GM21367 (cell line): ENCODE results near the gene SLFN11.
A peak's percentile ranks its signal among the peaks of the same experiment; 100 is the strongest.
"Not testable (repeated sequence)": the region's sequence is repeated elsewhere in the genome, so short reads cannot be mapped to it uniquely, and the experiment has no call there.

Source experiments
- ATAC-seq: cut with Tn5 transposase; IDR thresholded peaks from one replicate; pipeline ENCODE4 v1.9.1; 2021; ENCODE audit not compliant: unreplicated experiment

SLFN11 gene

DNA sequence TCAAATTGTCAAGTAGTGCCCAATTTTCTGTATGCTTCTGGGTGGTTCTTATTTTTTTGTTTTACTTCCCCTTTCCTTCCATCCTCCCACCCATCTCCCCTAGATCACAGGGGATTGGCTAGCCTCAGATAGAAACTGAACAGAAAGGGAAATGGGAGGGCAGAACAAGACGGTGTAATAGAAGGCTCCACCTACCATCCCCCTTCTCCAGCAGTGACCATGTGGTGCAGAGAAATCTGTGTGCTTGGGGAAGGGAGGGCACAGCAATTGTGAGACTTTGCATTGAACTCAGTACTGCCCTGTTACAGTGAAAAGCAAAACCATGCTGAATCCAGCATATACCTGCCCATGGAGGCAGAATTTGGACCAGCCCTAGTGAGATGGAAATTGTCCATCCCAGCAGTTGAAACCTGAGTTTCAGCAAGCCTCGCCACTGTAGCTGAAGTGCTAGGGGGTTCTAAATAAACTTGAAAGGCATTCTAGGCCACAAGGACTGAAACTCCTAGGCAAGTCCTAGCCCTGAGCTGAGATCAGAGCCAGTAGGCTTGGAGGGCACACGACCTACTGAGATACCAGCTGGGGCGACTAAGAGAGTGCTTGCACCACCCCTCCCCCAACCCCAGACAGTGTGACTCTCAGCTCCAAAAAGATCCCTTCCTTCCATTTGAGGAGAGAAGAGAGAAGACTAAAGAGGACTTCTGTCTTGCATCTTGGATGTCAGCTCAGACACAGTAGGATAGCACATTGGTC is 5.2 kb downstream of the SLFN11 start:
- peak; percentile 81 for ATAC-seq

DNA sequence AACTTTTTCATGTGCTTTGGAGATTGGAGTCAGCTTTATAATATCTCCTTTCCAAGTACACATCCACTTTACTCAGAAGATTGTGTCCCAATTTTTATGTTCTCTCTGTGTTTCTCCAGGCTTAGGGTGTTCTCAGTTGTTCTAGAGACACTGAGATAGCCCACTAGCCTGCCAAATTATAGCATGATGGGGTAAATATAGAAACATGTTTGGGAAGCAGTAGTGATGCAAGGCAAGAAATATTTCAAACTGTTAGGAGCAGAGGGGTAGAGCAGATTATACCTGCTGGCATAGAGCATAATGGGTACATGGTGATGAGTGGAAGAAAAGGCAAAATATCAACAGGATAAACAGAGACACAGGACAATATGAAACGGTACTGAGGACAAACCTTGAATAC is 12.4 kb downstream of the SLFN11 start:
- no peak for ATAC-seq

DNA sequence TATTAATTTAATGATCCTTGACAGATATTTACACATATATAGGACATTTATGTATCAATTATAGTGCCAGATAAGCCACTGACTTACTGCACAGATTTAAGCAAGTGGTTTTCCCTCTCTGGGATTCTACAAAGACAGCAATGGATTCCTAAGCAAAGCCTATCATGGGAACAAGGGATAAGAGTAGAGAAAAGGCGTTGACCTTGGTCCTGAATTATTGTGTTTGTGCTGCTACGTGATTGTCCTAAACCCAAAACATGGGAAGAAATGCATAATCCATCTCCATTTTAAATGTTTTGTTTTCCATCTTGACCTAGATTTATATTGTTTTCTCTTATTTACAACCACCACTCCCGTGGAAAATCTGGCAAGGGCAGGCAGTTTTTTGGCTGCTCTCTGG is 14.0 kb downstream of the SLFN11 start:
- ATAC-seq, result no peak

DNA sequence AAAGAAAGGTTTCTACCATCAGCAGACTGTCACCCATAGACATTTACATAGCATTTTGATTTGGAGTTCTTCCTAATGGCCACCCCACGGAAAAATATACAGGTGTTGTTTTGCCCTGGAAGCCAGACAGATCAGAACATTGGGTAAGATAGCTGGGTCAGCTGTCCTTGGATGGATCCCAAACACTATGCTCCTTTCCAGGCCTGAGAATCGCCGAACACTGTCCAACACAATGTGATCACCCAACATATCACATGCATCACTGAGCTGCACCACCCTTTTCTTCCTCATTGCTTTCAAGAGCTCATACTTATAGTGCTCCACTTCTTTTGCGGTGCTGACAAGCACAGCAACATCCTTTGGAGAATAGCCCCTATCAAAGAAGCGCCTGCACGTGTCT is 21.1 kb downstream of the SLFN11 start:
- ATAC-seq, result no peak

DNA sequence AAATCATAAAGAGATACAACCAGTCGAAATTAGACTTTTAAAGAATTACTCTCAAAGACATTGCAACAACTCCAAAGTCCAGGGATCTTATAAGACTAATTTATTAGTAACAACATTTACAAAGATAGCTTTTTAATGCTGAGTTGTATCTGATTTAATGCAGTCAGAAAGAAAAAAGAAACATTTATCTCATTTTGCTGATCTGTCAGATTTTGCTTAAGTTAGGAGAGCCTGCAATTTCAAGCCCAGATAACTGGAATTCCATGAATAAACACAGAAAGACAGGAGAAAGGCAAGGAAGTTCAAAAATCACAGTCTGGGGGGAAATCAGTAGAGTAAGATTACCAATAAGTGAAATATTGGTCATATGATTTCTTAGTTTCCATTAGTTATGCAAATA is 22.9 kb downstream of the SLFN11 start:
- ATAC-seq, result no peak

DNA sequence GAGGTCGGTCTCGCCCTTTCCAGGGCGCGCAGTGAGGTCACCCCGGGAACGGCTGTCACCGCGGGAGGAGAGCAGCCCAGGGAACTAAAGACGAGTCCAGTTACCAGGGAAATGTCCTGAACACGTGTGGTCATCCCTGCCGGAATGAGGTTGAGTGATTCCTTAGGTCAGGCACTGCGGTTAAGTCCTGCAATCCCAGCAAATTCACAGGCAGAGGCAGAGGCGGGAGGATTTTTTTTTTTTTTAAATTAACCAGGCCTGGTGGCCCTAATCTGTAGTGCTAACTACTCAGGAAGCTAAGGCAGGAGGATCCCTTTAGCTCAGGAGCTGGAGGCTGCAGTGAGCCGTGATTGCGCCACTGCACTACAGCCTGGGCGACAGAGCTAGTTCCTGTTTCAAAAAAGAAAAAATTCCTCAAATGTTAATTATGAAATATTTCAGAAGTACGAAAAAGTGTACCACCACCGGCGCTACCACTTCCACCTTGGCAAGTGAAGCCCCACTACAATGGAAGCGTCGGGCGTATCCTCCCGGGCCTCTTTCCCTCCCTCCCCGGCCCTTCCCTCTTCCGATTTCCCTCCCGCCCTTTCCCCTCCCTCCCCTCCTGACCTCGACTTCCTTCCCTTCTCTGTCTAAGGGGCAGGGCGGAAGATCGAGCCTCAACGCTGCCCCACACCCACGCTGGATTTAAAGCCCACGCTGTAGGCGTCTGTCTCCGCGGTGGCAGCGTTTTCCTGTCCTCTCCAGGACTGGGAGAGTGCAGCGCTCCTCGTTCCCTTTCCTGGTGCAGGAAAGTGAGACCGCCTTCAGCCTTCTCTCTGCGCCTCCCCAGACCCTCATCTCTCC is 27.3 kb downstream of the SLFN11 start:
- ATAC-seq, result no peak

DNA sequence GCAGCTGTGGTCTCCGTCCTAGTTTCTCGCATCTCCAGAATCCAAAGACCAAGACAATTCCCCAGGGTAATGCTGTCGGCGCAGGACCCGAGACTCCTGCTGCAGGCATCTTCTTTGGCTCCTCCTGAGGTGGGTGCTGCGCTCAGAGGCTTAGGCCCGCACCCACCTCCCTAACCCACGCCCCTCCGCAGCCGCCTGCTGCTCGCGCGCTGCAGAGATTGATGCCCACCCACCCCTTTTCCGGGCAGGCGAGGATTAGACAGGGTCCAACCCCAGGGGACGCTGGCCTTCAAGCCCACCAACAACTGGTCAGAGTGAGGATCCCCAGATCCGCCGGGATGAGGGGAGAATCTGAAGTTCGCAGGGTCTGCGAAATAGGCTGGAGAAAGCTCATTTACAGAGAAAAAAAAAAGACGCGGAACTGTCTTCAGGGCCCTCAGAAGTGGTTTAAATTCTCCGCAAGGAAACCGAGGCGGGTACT is 27.9 kb downstream of the SLFN11 start:
- no peak for ATAC-seq

DNA sequence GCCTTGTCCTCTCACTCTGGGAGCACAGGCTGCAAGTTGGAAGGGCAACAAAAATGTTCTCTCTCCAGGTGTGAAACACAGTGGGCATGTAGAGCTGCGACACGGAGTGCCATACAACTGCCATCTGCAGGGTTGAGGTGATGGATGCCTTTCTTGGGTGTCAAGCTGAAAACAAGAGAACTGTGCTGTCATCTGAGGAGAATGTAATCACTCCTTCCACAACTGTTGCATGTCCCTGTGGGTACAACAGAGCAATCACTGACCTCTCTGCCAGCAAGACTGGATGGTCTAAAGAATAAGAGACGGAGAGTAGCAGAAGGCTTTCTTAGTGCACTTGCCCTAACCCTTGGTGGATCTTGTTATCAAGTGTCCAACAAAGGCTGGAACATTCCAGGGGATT is 29.2 kb downstream of the SLFN11 start:
- no peak for ATAC-seq

DNA sequence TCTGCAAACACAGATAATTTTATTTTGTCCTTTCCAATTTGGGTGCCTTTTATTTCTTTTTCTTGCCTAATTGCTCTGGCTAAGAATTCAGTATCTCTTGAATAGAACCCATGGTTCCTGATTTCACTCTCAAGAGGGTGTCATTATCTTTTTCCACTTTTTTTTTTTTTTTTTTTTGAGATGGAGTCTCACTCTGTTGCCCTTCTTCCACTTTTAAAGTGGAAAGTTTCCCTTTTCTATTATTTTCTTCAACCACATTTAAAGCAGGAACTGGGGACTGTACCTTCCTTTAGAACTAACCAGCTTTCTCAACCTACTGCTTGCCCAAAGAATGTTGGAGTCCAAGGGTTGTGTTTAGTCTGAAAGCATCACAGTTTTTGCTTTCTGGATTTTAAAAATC is 31.1 kb downstream of the SLFN11 start:
- ATAC-seq, result no peak

DNA sequence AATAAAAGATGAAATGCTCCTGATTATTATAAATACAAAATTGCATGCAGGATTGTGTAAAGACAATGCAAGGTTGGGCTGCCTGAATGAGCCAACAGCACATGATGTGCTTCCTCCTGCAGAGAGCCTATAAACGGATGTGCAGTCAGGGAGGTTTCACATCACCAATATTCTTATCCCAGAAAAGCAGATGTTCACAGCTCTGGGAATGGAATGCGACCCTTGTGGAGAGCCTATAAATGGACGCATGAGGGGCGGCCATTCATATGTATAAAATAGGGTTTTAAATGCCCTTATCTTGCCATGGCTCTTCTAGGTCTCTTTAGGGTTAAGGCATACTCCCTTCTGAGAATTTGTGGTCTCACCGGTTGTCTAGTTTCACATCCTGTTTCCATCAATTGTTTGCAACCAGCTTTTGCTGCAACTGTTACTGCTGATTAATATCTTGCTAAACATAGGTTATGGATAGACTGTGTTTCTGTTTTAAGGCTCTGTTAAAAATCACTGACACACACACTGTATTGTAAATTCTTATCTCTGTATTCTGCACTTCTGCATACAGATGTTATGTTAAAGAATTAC is 31.9 kb downstream of the SLFN11 start:
- ATAC-seq, result no peak

DNA sequence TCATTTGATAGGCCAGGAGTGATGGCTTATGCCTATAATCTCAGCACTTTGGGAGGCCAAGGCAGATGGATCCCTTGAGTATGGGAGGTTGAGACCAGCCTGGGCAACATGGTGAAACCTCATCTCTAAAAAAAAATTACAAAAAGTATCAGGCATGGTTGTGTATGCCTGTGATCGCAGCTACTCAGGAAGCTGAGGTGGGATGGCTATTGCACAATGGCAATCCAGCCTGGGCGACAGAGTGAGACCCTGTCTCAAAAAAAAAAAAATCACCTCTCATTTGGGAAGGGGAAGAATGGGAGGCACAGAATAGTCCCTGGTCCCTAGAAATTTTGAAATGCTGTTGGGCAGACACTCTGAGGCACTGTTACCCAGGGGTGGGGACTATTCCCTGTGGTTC is 35.2 kb downstream of the SLFN11 start:
- no peak for ATAC-seq

DNA sequence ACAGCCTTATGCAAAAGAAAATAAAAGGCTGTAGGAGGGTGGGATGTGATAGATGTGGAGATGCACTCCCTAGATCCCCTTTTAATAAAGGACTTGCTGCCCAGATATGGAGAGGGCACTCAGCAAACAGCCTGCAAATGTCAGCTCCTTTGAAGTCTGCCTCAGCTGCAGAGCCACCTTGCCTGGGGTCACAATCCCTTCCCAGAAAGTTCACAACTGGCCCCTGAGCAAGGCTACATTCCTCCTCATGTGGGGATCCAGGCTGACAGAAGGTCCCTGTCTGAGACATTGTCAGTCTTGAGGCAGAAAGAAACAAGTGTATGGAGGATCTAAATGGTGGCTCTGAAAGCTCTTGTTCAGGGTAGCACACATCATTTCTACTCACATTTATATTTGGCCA is 36.1 kb downstream of the SLFN11 start:
- no peak for ATAC-seq

DNA sequence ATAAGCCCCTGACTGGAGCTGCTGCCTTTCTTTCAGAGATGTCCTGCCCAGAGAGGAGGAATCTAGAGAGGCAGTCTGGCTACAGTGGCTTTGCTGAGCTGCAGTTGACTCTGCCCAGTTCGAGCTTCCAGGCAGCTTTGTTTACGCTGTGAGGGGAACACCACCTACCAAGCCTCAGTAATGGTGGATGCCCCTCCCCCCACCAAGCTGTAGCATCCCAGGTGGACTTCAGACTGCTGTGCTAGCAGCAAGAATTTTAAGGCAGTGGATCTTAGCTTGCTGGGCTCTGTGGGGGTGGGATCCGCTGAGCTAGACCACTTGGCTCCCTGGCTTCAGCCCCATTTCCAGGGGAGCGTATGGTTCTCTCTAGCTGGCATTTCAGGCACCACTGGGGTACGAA is 39.8 kb downstream of the SLFN11 start:
- not testable (repeated sequence) for ATAC-seq

DNA sequence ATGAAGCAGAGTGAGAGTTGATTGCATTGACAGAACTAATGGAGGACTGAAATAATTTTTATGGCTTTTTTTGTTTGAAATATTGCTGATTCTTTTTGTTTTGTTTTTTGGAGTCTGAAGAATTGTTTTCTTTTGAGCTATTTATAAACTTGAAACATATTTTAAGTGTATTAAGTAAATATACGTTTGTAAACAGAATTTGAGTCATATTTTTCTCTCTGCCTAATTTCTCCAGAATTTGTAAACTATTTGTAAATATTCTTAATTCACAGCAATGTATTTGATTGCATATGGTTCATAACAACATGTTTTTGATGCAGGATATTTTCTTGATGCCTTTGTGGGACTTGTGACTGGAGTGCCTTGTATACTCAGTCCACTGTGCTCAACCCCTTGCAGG is 50.7 kb downstream of the SLFN11 start:
- ATAC-seq, result no peak

DNA sequence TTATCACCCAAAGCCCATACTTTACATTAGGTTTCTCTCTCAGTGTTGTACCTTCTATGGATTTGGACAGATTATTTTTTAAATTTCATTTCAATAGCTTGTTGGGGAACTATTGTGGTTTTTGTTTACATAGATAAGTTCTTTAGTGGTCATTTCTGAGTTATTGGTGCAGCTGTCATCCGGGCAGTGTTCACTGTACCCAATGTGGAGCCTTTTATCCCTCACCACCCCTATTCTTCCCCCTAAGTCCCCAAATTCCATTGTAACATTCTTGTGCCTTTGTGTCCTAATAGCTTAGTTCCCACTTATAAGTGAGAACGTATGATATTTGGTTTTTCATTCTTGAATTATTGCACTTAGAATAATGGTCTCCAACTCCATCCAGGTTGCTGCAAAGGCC is 57.5 kb downstream of the SLFN11 start:
- ATAC-seq, result no peak

DNA sequence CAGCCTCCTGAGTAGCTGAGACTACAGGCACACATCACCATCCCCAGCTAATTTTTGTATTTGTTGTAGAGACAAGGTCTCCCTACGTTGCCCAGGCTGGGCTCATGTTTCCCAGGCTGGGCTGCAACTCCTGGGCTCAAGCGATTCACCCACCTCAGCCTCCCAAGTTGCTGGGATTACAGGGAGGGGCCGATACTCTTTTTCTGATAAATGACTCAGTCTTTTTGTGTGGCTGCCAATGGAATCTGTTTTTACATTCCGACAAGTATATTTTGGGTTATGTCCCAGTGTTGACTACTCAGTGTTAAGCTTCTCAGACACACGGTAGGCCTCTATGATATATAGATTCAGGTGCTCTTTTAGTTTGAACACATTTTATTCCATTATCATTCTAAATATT is 58.1 kb downstream of the SLFN11 start:
- ATAC-seq, result no peak

DNA sequence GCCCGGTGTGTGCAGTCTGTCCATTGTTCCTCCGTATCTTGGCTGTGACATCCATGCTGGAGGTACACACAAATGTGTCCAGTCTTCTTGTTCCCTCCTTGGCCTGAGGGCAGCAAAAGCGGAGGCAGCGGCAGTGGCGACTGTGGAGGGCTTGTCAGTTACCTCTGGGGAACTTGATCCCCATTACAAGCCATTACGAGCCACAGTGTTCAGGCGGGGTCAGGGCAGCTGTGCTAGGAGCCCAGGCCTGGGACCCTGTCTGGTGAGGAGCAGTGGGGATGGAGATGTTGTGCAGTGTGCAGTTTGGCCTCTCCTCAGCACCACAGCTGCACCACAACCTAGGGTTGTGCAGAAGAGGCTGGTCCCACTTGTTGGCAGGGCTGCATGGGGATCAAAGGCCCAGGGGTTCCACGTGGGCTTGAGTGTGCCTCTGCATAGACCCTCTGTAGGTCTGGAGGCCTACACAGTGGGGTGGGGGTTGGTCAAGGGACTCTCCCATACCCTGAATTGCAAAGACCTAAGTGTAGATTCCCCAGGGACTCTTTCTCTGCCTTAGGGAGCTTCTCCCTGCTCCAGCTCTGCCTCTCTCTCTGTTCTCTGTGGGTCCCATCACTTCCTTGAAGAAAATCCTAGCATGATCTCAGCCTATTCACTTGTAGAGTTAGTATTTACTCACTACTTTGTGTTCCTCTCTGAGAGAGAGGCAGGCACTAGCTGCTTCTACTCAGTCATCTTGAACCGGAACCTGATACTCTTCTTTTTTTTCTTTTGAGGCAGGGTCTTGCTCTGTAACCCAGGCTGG is 58.8 kb downstream of the SLFN11 start:
- no peak for ATAC-seq

DNA sequence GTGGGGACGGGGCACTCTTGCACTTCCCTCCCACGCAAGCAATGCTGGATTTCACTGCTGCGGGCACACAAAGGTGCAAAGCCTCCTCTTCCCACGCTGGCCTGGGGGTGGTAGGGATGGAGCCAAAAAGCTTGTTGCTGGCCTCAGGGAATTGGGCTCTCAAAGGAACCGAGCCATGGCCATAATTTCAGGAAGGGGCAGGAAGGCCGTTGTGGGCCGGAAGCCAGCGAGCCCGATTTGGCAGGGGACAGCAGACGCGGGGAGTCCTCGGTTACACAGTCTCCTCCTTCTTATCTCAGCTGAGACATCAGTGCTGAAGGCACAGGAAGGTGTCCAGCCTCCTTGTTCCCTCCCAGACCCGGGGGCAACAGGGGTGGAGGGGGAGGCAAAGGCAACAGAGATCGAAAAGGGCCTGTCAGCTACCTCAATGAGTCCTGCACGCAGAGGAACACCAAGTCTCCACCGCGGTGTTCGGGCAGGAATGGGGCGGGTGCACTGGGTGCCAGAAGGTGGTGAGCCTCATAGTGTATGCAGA is 59.5 kb downstream of the SLFN11 start:
- ATAC-seq, result no peak

DNA sequence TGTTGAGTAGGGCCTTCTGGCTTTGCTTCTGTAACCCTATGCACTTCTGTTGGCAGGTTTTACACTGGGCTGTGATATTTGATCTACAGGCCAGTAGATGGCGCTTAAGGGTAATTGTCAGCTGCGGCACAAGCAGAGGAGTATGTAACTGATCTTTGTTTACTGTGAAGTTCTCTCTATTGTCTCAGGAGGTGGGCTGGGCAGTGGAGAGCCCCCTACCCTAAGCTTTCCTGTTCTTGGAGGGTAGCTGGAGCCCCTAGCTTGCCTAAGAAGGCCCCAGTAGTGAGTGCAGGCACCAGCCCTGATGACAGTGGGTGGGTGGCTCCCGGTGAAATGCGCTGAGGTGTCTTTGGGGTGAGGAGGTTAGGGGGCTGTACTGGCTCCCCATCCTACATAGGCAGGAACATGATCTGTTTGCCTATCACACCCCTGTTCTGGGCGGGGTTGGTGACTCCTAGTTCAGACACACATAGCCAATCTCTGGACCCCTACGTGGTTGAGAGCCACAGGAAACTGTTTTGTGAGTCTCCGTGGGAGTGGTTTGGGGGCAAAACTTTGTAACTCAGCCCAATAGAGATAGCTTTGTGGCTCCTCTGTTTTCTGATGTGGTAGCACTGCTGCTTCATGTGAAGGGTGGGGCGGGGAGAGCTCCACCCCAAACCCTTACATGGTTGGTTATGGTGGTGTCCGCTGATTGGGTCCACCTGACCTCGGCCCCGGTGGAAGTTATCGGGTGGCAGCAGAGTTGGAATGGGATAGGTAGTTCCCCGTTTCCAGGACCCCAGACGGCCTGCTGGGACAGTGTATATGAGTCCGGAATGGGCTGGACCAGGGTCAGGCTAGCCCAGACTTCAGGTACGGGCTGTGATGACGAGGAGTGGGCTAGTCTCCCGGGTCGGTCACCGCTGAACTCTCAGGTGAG is 60.4 kb downstream of the SLFN11 start:
- peak; percentile 79 for ATAC-seq

DNA sequence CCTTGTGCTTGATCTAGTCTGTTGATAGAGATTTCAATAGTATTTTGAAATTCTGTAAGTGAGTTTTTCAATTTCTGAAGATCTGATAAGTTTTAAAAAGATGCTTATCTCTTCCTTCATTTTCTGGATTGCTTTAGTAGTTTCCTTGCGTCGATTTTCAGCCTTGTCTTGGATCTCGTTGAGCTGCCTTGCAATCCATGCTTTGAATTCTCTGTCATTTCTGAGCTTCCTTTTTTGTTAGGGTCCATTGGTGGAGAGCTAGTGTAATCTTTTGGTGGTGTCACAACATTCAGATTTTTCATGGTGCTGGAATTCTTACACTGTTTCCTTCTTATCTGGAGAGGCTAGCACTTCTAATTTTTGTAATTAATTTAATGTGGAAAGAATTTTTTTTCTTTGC is 61.1 kb downstream of the SLFN11 start:
- ATAC-seq, result no peak
